DND-41 (cell line): ENCODE measurements around the gene FCN1.

Source experiments
- ATAC-seq: fragments of 200-7000 bp; cut with Tn5 transposase; 3 replicates; pipeline ENCODE4 v1.9.1; 2021; ENCODE audit warnings: low read depth; ENCODE audit not compliant: insufficient read depth
- DNase-seq: peaks from one replicate; pipeline ENCODE4 v3.0.0-alpha.2; 2020
- H2AFZ ChIP-seq: 2 replicates; pipeline ENCODE4 v1.6.0; 2012; ENCODE audit warnings: low read depth, low read length
- H3K27ac ChIP-seq: 2 replicates; pipeline ENCODE4 v1.5.1; 2012; ENCODE audit warnings: low read length, inconsistent platforms
- H3K27me3 ChIP-seq: fragments of 200-600 bp; sonication (generic); 2 replicates; pipeline ENCODE4 v1.6.0; 2012; ENCODE audit warnings: low read length, mild to moderate bottlenecking, inconsistent platforms; ENCODE audit not compliant: insufficient read depth, poor library complexity
- H3K36me3 ChIP-seq: 2 replicates; pipeline ENCODE4 v1.5.1; 2012; ENCODE audit warnings: low read length, inconsistent platforms; ENCODE audit not compliant: insufficient read depth
- H3K4me1 ChIP-seq: 2 replicates; pipeline ENCODE4 v1.5.1; 2012; ENCODE audit warnings: mild to moderate bottlenecking, low read length; ENCODE audit not compliant: insufficient read depth
- H3K4me2 ChIP-seq: 2 replicates; pipeline ENCODE4 v1.6.0; 2012; ENCODE audit warnings: mild to moderate bottlenecking, moderate library complexity, low read length, inconsistent platforms; ENCODE audit not compliant: insufficient read depth
- H3K4me3 ChIP-seq, 2 experiments: fragments of 200-600 bp in 1 of 2; shearing (Covaris generic) in 1 of 2; 2 replicates each; pipeline ENCODE4 v1.5.1; 2012 to 2016; ENCODE audit warnings: inconsistent platforms in 2 of 2, low read length in 2 of 2, mild to moderate bottlenecking in 2 of 2, low read depth in 1 of 2, moderate library complexity in 1 of 2
- H3K79me2 ChIP-seq: 2 replicates; pipeline ENCODE4 v1.6.0; 2012; ENCODE audit warnings: low read length, inconsistent platforms; ENCODE audit not compliant: insufficient read depth
- H3K9ac ChIP-seq: 2 replicates; pipeline ENCODE4 v1.6.0; 2012; ENCODE audit warnings: low read depth, mild to moderate bottlenecking, inconsistent platforms, low read length, moderate library complexity
- H3K9me3 ChIP-seq: 2 replicates; pipeline ENCODE4 v1.5.1; 2012; ENCODE audit warnings: low read length, moderate library complexity, mild to moderate bottlenecking, inconsistent platforms; ENCODE audit not compliant: insufficient read depth, severe bottlenecking
- H4K20me1 ChIP-seq: 2 replicates; pipeline ENCODE4 v1.6.0; 2012; ENCODE audit warnings: low read length; ENCODE audit not compliant: insufficient read depth
- CTCF ChIP-seq: IDR thresholded peaks from 2 replicates; pipeline ENCODE4 v1.5.1; 2012; ENCODE audit warnings: borderline replicate concordance, low read length, moderate library complexity, mild to moderate bottlenecking; ENCODE audit not compliant: poor library complexity, severe bottlenecking; ENCODE audit errors: extremely low read depth
- EZH2 ChIP-seq: IDR thresholded peaks from 3 replicates; pipeline ENCODE4 v1.6.1; 2012; ENCODE audit warnings: borderline replicate concordance, low read depth, mild to moderate bottlenecking, moderate library complexity, low read length, inconsistent platforms; ENCODE audit not compliant: severe bottlenecking

The FCN1 gene

GRCh38 chr9:134938346-134939079, 20.8 kb upstream of the FCN1 start:
- Histone ChIP-seq H2AFZ (no peak overlapping the region), H3K36me3 (no peaks in the 10 kb centered on the region), H3K9ac (no peak overlapping the region), H3K79me2 (no peaks in the 10 kb centered on the region), H3K9me3 (no peaks in the 10 kb centered on the region), H3K4me1 (no peaks in the 10 kb centered on the region), H3K27me3 (no peaks in the 10 kb centered on the region), H3K27ac (no peak overlapping the region), H3K4me2 (no peak overlapping the region), H4K20me1 (no peaks in the 10 kb centered on the region), H3K4me3 (no peak overlapping the region)
- TF ChIP-seq CTCF (no peak), EZH2 (no peak)
- DNase-seq (no peak), ATAC-seq (no peak)

GRCh38 chr9:134937566-134938345, 20.0 kb upstream of the FCN1 start:
- ATAC-seq, result no peak
- H3K4me1 ChIP-seq, result no peaks in the 10 kb centered on the region
- H3K27me3 ChIP-seq, result no peaks in the 10 kb centered on the region
- no peak overlapping the region for H3K9ac ChIP-seq
- TF ChIP-seq CTCF (no peak), EZH2 (no peak)
- no peak overlapping the region for H3K27ac ChIP-seq
- no peak for DNase-seq
- no peak overlapping the region for H3K4me3 ChIP-seq
- no peaks in the 10 kb centered on the region for H4K20me1 ChIP-seq
- no peak overlapping the region for H2AFZ ChIP-seq
- H3K4me2 ChIP-seq, result no peak overlapping the region
- no peaks in the 10 kb centered on the region for H3K36me3 ChIP-seq
- H3K79me2 ChIP-seq, result no peaks in the 10 kb centered on the region
- H3K9me3 ChIP-seq, result no peaks in the 10 kb centered on the region

GRCh38 chr9:134937164-134937555, 19.4 kb upstream of the FCN1 start:
- Histone ChIP-seq H3K4me3 (no peak overlapping the region), H3K9ac (no peak overlapping the region), H2AFZ (no peak overlapping the region), H3K4me2 (no peak overlapping the region), H3K79me2 (no peaks in the 10 kb centered on the region), H4K20me1 (no peaks in the 10 kb centered on the region), H3K36me3 (no peaks in the 10 kb centered on the region), H3K4me1 (no peaks in the 10 kb centered on the region), H3K27me3 (no peaks in the 10 kb centered on the region), H3K27ac (no peak overlapping the region), H3K9me3 (no peaks in the 10 kb centered on the region)
- no peak for TF ChIP-seq EZH2
- no peak for TF ChIP-seq CTCF
- ATAC-seq, result no peak
- no peak for DNase-seq
